GM12873 (cell line): ENCODE results near the gene CDC42EP1.

Experiments used
- CTCF ChIP-seq: IDR thresholded peaks from 2 replicates; pipeline ENCODE4 v1.5.1; 2012; ENCODE audit warnings: low read depth, mild to moderate bottlenecking, moderate library complexity, low read length, control low read depth; ENCODE audit not compliant: insufficient read depth; ENCODE audit errors: missing control alignments

CDC42EP1 gene

GRCh38 chr22:37588546-37589215 lies 28.4 kb downstream of the CDC42EP1 start:
- TF ChIP-seq CTCF, result no peak

GRCh38 chr22:37589636-37590035 lies 29.4 kb downstream of the CDC42EP1 start:
- TF ChIP-seq CTCF, result no peak

- no peak for TF ChIP-seq CTCF
Measured at GRCh38 chr22:37591823-37592404, 31.6 kb downstream of the CDC42EP1 start.

- TF ChIP-seq CTCF, result peak; percentile 36
Measured at GRCh38 chr22:37594237-37594636, 34.0 kb downstream of the CDC42EP1 start.

GRCh38 chr22:37599153-37599552 lies 38.9 kb downstream of the CDC42EP1 start:
- no peak for TF ChIP-seq CTCF

- no peak for TF ChIP-seq CTCF
Measured at GRCh38 chr22:37601203-37601539, 40.9 kb downstream of the CDC42EP1 start.

GRCh38 chr22:37601540-37602442 lies 41.5 kb downstream of the CDC42EP1 start:
- no peak for TF ChIP-seq CTCF
